GM18909 (cell line): ENCODE data around the gene EIF1AD.

Experiments used
- ATAC-seq: cut with Tn5 transposase; IDR thresholded peaks from one replicate; pipeline ENCODE4 v1.9.1; 2021; ENCODE audit warnings: mild to moderate bottlenecking; ENCODE audit not compliant: unreplicated experiment, poor library complexity

EIF1AD gene

GRCh38 chr11:65946655-65947054 is 55.3 kb downstream of the EIF1AD start:
- ATAC-seq: no peak
